Kidney (tissue), 14 donors: ENCODE results near the gene P2RY12. TPM values are rescaled to one million over a fixed set of nuclear protein-coding genes. Genes with fewer than 3 reads are reported as not detected.

Experiments used
- DNase-seq, 5 donors: peaks; one replicate each; pipeline ENCODE4 v3.0.0-alpha.2; 2013 to 2020
- FAIRE-seq: peaks from 2 replicates; lab custom pipeline; 2012; peaks lifted over from hg19 to GRCh38; lab: Jason Lieb, UNC
- H3K27ac ChIP-seq, 2 donors: one replicate each; pipeline ENCODE4 v1.7.0; 2013; ENCODE audit warnings: low read depth in 2 of 2, low read length in 2 of 2, inconsistent platforms in 1 of 2
- H3K27me3 ChIP-seq: one replicate; pipeline ENCODE4 v1.7.1; 2013; ENCODE audit warnings: low read length, inconsistent platforms; ENCODE audit not compliant: control insufficient read depth, insufficient read depth
- H3K36me3 ChIP-seq, 3 donors: one replicate each; pipeline versions ENCODE4 v1.7.0 to v1.7.1; 2013; ENCODE audit warnings: low read length in 3 of 3, control low read depth in 1 of 3, inconsistent platforms in 1 of 3; ENCODE audit not compliant: insufficient read depth in 3 of 3, control insufficient read depth in 2 of 3
- H3K4me1 ChIP-seq, 3 donors: one replicate each; pipeline versions ENCODE4 v1.7.0 to v1.7.1; 2013; ENCODE audit warnings: low read length in 3 of 3, inconsistent platforms in 1 of 3, low read depth in 1 of 3; ENCODE audit not compliant: control insufficient read depth in 2 of 3, insufficient read depth in 2 of 3
- H3K4me3 ChIP-seq, 3 donors: one replicate each; pipeline versions ENCODE4 v1.7.0 to v1.8.1; 2013; ENCODE audit warnings: low read length in 3 of 3, control low read depth in 1 of 3, inconsistent platforms in 1 of 3
- H3K9ac ChIP-seq, 3 donors: one replicate each; pipeline versions ENCODE4 v1.7.0 to v1.7.1; 2013; ENCODE audit warnings: low read length in 3 of 3, control low read depth in 1 of 3, inconsistent platforms in 1 of 3
- H3K9me3 ChIP-seq, 3 donors: one replicate each; pipeline versions ENCODE4 v1.7.0 to v1.7.1; 2013; ENCODE audit warnings: low read length in 3 of 3, control low read depth in 1 of 3, inconsistent platforms in 1 of 3; ENCODE audit not compliant: control insufficient read depth in 2 of 3, insufficient read depth in 1 of 3
- CTCF ChIP-seq: IDR thresholded peaks from 3 replicates; pipeline ENCODE4 v1.5.1; 2012; ENCODE audit warnings: mild to moderate bottlenecking, moderate library complexity, borderline replicate concordance; ENCODE audit not compliant: insufficient read depth; ENCODE audit errors: extremely low read depth
- intact Hi-C: fragments of 100-400 bp; cut with DNase I; formaldehyde crosslinking; loops from one replicate; pipeline ENCODE4 v1.11.1; 2022
- polyA plus RNA-seq: library from polyadenylated mRNA; stranded (reverse); fragments of 350-450 nt; fragmentation: Illumina TruSeq; extraction: RNeasy Lipid Tissue Mini Kit (QIAGEN cat#74804); gene quantifications from one replicate; pipeline ENCODE4 v1.2.3, GENCODE V29; 2014; ENCODE audit warnings: low read depth, low replicate concordance; ENCODE audit not compliant: insufficient read depth
- total RNA-seq: library from RNA; stranded (reverse); fragmentation: NEBNext Ultra II Directional; extraction: Animal tissue kit (Norgen Biotek cat#: 25700); gene quantifications from one replicate; pipeline ENCODE4 v1.2.1, GENCODE V29; 2021
- donor health status: control.
- donor health status: control.
- donor health status: control.
- donor health status: control.
- donor health status: control.
- donor health status: DM: yes; HTN: yes; CAD: no.
- donor health status: Normal renal cell carcinoma (clear cell type).

P2RY12 gene
- total and polyA plus RNA-seq, 2 donors from 2014 or later: 2.2 TPM; not detected in 1

- no peak for FAIRE-seq
Measured at GRCh38 chr3:151377768-151378385, 6.7 kb downstream of the P2RY12 start.

GRCh38 chr3:151372063-151372820, 12.3 kb downstream of the P2RY12 start:
- no peak overlapping the region for H3K9ac ChIP-seq
- no peak overlapping the region for H3K4me3 ChIP-seq
- H3K27ac ChIP-seq: no peak overlapping the region
- TF ChIP-seq CTCF: no peak
- no peak for FAIRE-seq
- H3K27me3 ChIP-seq: no peaks in the 10 kb centered on the region
- no peak for DNase-seq
- no peaks in the 10 kb centered on the region for H3K36me3 ChIP-seq
- intact Hi-C loops: no loop called here
- peaks cover 0 to 2% (median 0%) of the 10 kb centered on the region in 3 donors for H3K4me1 ChIP-seq
- H3K9me3 ChIP-seq: no peaks in the 10 kb centered on the region

More at GRCh38 chr3:151377768-151378385, 6.7 kb downstream of the P2RY12 start:
- intact Hi-C loops: no loop called here
- Histone ChIP-seq H3K27ac (no peak overlapping the region), H3K36me3 (no peaks in the 10 kb centered on the region), H3K4me3 (no peak overlapping the region), H3K4me1 (no peaks in the 10 kb centered on the region), H3K9me3 (no peaks in the 10 kb centered on the region), H3K9ac (no peak overlapping the region), H3K27me3 (no peaks in the 10 kb centered on the region)
- TF ChIP-seq CTCF: no peak
- no peak for DNase-seq

- H3K4me3 ChIP-seq: no peak overlapping the region
- no peak overlapping the region for H3K27ac ChIP-seq
- no peak for DNase-seq
- peaks cover 0 to 2% (median 0%) of the 10 kb centered on the region in 3 donors for H3K4me1 ChIP-seq
- no peak for TF ChIP-seq CTCF
- H3K9ac ChIP-seq: no peak overlapping the region
- FAIRE-seq: no peak
- H3K27me3 ChIP-seq: no peaks in the 10 kb centered on the region
- H3K36me3 ChIP-seq: no peaks in the 10 kb centered on the region
- H3K9me3 ChIP-seq: no peaks in the 10 kb centered on the region
- intact Hi-C loops: no loop called here
Measured at GRCh38 chr3:151371526-151371925, 13.0 kb downstream of the P2RY12 start.
